Keratinocyte (primary cell): ENCODE data around the gene RNF150. TPM values are rescaled to one million over a fixed set of nuclear protein-coding genes. Genes with fewer than 3 reads are reported as not detected.

ENCODE experiments used
- DNase-seq: peaks from one replicate; pipeline ENCODE4 v3.0.0-alpha.2; 2011; ENCODE audit warnings: low read depth, missing footprints, low spot score
- FAIRE-seq: peaks from 2 replicates; lab custom pipeline; 2011; peaks lifted over from hg19 to GRCh38; lab: Jason Lieb, UNC
- H2AFZ ChIP-seq: 2 replicates; pipeline ENCODE4 v1.6.0; 2012; ENCODE audit warnings: low read length, control low read depth, inconsistent platforms; ENCODE audit not compliant: control insufficient read depth
- H3K27ac ChIP-seq: 2 replicates; pipeline ENCODE4 v1.5.1; 2011; ENCODE audit warnings: low read length; ENCODE audit not compliant: control insufficient read depth, insufficient read depth
- H3K27me3 ChIP-seq: 3 replicates; pipeline ENCODE4 v1.6.0; 2011; ENCODE audit warnings: low read length; ENCODE audit not compliant: control insufficient read depth, insufficient read depth; ENCODE audit errors: extremely low read depth
- H3K36me3 ChIP-seq, 2 experiments: 2 replicates in 1 of 2; 3 replicates in 1 of 2; pipeline ENCODE4 v1.5.1; 2011; ENCODE audit warnings: low read length in 2 of 2, mild to moderate bottlenecking in 1 of 2; ENCODE audit not compliant: control insufficient read depth in 2 of 2, insufficient read depth in 2 of 2; ENCODE audit errors: extremely low read depth in 1 of 2
- H3K4me1 ChIP-seq: 3 replicates; pipeline ENCODE4 v1.5.1; 2011; ENCODE audit warnings: low read length; ENCODE audit not compliant: control insufficient read depth, insufficient read depth; ENCODE audit errors: extremely low read depth
- H3K4me2 ChIP-seq: 3 replicates; pipeline ENCODE4 v1.6.0; 2011; ENCODE audit warnings: low read depth, low read length; ENCODE audit not compliant: control insufficient read depth, insufficient read depth; ENCODE audit errors: extremely low read depth
- H3K4me3 ChIP-seq, 3 experiments: fragments of 200-600 bp in 1 of 3; sonication (generic) in 1 of 3; 2 replicates in 2 of 3; 3 replicates in 1 of 3; pipeline ENCODE4 v1.5.1; 2011 to 2016; ENCODE audit warnings: low read length in 3 of 3, mild to moderate bottlenecking in 3 of 3, control low read depth in 2 of 3, inconsistent platforms in 1 of 3, low read depth in 1 of 3, mixed read lengths in 1 of 3, mixed run types in 1 of 3, moderate library complexity in 1 of 3; ENCODE audit not compliant: control insufficient read depth in 2 of 3, insufficient read depth in 2 of 3; ENCODE audit errors: extremely low read depth in 1 of 3
- H3K79me2 ChIP-seq: 2 replicates; pipeline ENCODE4 v1.6.0; 2012; ENCODE audit warnings: low read length; ENCODE audit not compliant: control insufficient read depth, insufficient read depth
- H3K9ac ChIP-seq: 3 replicates; pipeline ENCODE4 v1.6.0; 2011; ENCODE audit warnings: low read length; ENCODE audit not compliant: control insufficient read depth, insufficient read depth; ENCODE audit errors: extremely low read depth
- H3K9me1 ChIP-seq: 3 replicates; pipeline ENCODE4 v1.6.0; 2011; ENCODE audit warnings: low read length; ENCODE audit not compliant: control insufficient read depth, insufficient read depth; ENCODE audit errors: extremely low read depth
- H3K9me3 ChIP-seq: 2 replicates; pipeline ENCODE4 v1.5.1; 2012; ENCODE audit warnings: low read depth, low read length; ENCODE audit not compliant: control insufficient read depth
- H4K20me1 ChIP-seq: 3 replicates; pipeline ENCODE4 v1.6.0; 2011; ENCODE audit warnings: low read length; ENCODE audit not compliant: control insufficient read depth, insufficient read depth; ENCODE audit errors: extremely low read depth
- CTCF ChIP-seq, 3 experiments: IDR thresholded peaks in 1 of 3; conservative IDR thresholded peaks in 1 of 3; optimal IDR thresholded peaks in 1 of 3; 2 replicates in 2 of 3; 3 replicates in 1 of 3; pipeline versions ENCODE3 to v1.5.1; 2011; ENCODE audit warnings: low read length in 3 of 3, mild to moderate bottlenecking in 3 of 3, moderate library complexity in 2 of 3, control low read depth in 1 of 3, inconsistent platforms in 1 of 3; ENCODE audit not compliant: insufficient read depth in 2 of 3; ENCODE audit errors: extremely low read depth in 1 of 3
- EZH2 ChIP-seq: IDR thresholded peaks from one replicate; pipeline ENCODE4 v1.6.1; 2012; ENCODE audit warnings: inconsistent platforms, mild to moderate bottlenecking, low read length, moderate library complexity
- dilution Hi-C: fragments of 300-500 bp; cut with MboI; formaldehyde crosslinking; loops from one replicate; pipeline ENCODE4 v1.7.0; 2020; ENCODE audit warnings: low sequenced_read_pairs; ENCODE audit not compliant: extremely low pct_ligation_motif_present
- polyA plus RNA-seq, 5 experiments: library from polyadenylated mRNA; depleted of rRNA in 3 of 5; stranded (reverse) in 3 of 5; stranded (forward) in 1 of 5; unstranded in 1 of 5; fragments of >200 nt; gene quantifications; 1 replicate in 1 of 5; 2 replicates in 3 of 5; 3 replicates in 1 of 5; pipeline versions ENCODE4 v1.2.1 to v1.2.3, GENCODE V29; 2011 to 2012; ENCODE audit warnings: missing spikeins in 2 of 5, low read depth in 1 of 5, low replicate concordance in 1 of 5

The RNF150 gene
- polyA plus RNA-seq, 1 donor (not counting 4 experiments of a cell fraction or from before 2014, with no cell fraction given) = 0.18 TPM

DNA sequence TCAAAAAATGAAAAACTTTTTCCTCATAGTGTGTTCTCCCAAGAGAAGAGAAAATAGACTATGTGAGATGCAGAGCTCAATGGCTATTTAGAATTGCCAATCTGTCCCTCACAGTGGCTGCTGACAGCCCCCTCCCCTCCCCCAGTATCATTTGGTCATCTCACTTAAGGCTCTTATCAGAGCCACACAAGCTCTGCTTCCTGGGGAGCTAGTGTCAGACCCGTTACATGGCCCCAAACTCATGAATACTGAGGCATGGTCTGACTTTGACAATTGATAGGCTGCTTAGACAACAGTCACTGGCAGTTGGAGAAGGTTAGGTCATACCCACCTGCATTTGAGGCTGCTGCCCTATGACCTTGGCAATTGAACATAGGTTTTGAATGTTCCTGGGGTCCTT lies 15.3 kb downstream of the RNF150 start:
- Histone ChIP-seq H2AFZ (no peak overlapping the region), H3K4me2 (no peak overlapping the region), H3K36me3 (no peaks in the 10 kb centered on the region), H4K20me1 (no peaks in the 10 kb centered on the region), H3K4me1 (no peaks in the 10 kb centered on the region), H3K9me1 (no peaks in the 10 kb centered on the region), H3K9ac (no peak overlapping the region), H3K79me2 (no peaks in the 10 kb centered on the region), H3K27ac (no peak overlapping the region), H3K4me3 (no peak overlapping the region), H3K9me3 (no peaks in the 10 kb centered on the region), H3K27me3 (no peaks in the 10 kb centered on the region)
- DNase-seq (no peak), FAIRE-seq (no peak)
- TF ChIP-seq CTCF (optimal IDR thresholded peaks at IDR 0.05 in 1 of 3, IDR thresholded peaks at IDR 0.05 in 1 of 3, conservative IDR thresholded peaks at IDR 0.05 in 1 of 3; ENCODE audit: extremely low read depth in 1 of 3, insufficient read depth in 2 of 3, low read length in 3 of 3) (no peak), EZH2 (no peak)
- dilution Hi-C loops = no loop called here

DNA sequence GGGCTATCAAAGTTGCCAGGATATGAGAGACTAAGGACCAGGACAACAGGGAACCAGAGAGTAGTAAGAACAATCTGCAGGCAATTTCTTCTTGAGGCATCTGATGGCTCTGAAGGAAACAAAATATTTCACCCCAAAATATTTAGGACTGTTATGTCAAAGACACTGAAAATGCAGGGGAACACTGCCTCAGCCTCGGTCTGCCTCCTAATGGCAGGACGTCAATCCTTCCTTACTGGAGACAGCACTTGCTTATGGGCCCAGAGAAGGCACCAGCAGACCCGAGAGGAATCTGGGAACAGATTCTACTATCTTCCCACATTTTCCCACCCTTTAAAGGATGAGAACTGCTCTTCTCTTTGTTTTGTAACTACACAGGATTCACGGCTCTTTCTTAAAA lies 23.3 kb downstream of the RNF150 start:
- TF ChIP-seq EZH2 (no peak), CTCF (optimal IDR thresholded peaks at IDR 0.05 in 1 of 3, IDR thresholded peaks at IDR 0.05 in 1 of 3, conservative IDR thresholded peaks at IDR 0.05 in 1 of 3; ENCODE audit: extremely low read depth in 1 of 3, insufficient read depth in 2 of 3, low read length in 3 of 3) (peak in 1 of 3 experiments; percentile 23)

More for the DNA sequence above, 23.3 kb downstream of the RNF150 start:
- Histone ChIP-seq H3K4me3 (no peak overlapping the region), H3K36me3 (no peaks in the 10 kb centered on the region), H3K9ac (no peak overlapping the region), H3K9me1 (no peaks in the 10 kb centered on the region), H3K27ac (no peak overlapping the region), H2AFZ (no peak overlapping the region), H4K20me1 (no peaks in the 10 kb centered on the region), H3K27me3 (no peaks in the 10 kb centered on the region), H3K4me2 (no peak overlapping the region), H3K79me2 (no peaks in the 10 kb centered on the region), H3K9me3 (no peaks in the 10 kb centered on the region), H3K4me1 (no peaks in the 10 kb centered on the region)
- DNase-seq (no peak), FAIRE-seq (no peak)
- dilution Hi-C loops = no loop called here
